MCF 10A (cell line): Measurements from ENCODE around the gene CYLD. TPM values are rescaled to one million over a fixed set of nuclear protein-coding genes. Genes with fewer than 3 reads are reported as not detected.

Source experiments
- BruUV-seq: library from RNA; stranded (reverse); fragments of 400-500 nt; replicated peaks from 2 replicates; lab custom pipeline; 2021; lab: Mats Ljungman, UMichigan
- CTCF ChIA-PET: fragments of 300-600 bp; sonication (Branson Sonifier 250); formaldehyde crosslinking; extraction: SDS; loops from one replicate; lab custom pipeline; 2021; ENCODE audit warnings: antibody characterized with exemption, inconsistent platforms; lab: Yijun Ruan, JAX
- POLR2A ChIA-PET: fragments of 300-600, 350-650 bp; sonication (Branson Sonifier 250); formaldehyde crosslinking; extraction: SDS; loops from one replicate; lab custom pipeline; 2020; ENCODE audit warnings: antibody characterized with exemption, inconsistent platforms; lab: Yijun Ruan, JAX
- DNase-seq: peaks from one replicate; pipeline ENCODE4 v3.0.0-alpha.2; 2018; ENCODE audit not compliant: unreplicated experiment
- H3K27ac Mint-ChIP-seq: one replicate; pipeline ENCODE4 v1.8.0; 2022; ENCODE audit warnings: mild to moderate bottlenecking, low read depth, mixed read lengths; ENCODE audit not compliant: unreplicated experiment
- H3K27me3 Mint-ChIP-seq: one replicate; pipeline ENCODE4 v1.8.0; 2022; ENCODE audit warnings: mixed read lengths; ENCODE audit not compliant: insufficient read depth, unreplicated experiment
- H3K36me3 Mint-ChIP-seq: one replicate; pipeline ENCODE4 v1.8.0; 2022; ENCODE audit warnings: mild to moderate bottlenecking, moderate library complexity, mixed read lengths; ENCODE audit not compliant: insufficient read depth, unreplicated experiment
- H3K4me1 Mint-ChIP-seq: one replicate; pipeline ENCODE4 v1.8.0; 2022; ENCODE audit warnings: mixed read lengths; ENCODE audit not compliant: insufficient read depth, unreplicated experiment
- H3K4me3 Mint-ChIP-seq: one replicate; pipeline ENCODE4 v1.8.0; 2022; ENCODE audit warnings: mild to moderate bottlenecking, moderate library complexity, mixed read lengths; ENCODE audit not compliant: unreplicated experiment
- H3K9me3 Mint-ChIP-seq: one replicate; pipeline ENCODE4 v1.8.0; 2022; ENCODE audit warnings: mixed read lengths; ENCODE audit not compliant: unreplicated experiment
- CTCF ChIP-seq: fragments of 200-600 bp; IDR thresholded peaks from one replicate; pipeline ENCODE4 v1.8.0; 2022; ENCODE audit warnings: antibody characterized with exemption, mild to moderate bottlenecking; ENCODE audit not compliant: unreplicated experiment
- intact Hi-C: fragments of 100-400 bp; cut with micrococcal nuclease; formaldehyde crosslinking; loops from 2 replicates; pipeline ENCODE4 v1.14.1; 2022
- total RNA-seq: library from RNA; stranded (reverse); gene quantifications from 2 replicates; pipeline ENCODE4 v1.2.3, GENCODE V29; 2022

CYLD gene
- total RNA-seq, 1 experiment from 2014 or later = 53.7 TPM

- ChIA-PET POLR2A (no interaction called here), CTCF (interaction anchor here (0.6 to 1.1 kb wide), 3 partner anchors 16 to 28 kb away, joined by 3 read pairs; no protein-coding TSS in a partner anchor)
- intact Hi-C loops = no loop called here
- no peak overlapping the region for H3K4me3 Mint-ChIP-seq
- no peaks in the 10 kb centered on the region for H3K9me3 Mint-ChIP-seq
- peaks cover 19% of the 10 kb centered on the region for H3K36me3 Mint-ChIP-seq
- no peaks in the 10 kb centered on the region for H3K4me1 Mint-ChIP-seq
- BruUV-seq = no TSS peak
- no peak overlapping the region for H3K27ac Mint-ChIP-seq
- DNase-seq = no peak
- TF ChIP-seq CTCF = no peak
- H3K27me3 Mint-ChIP-seq = no peaks in the 10 kb centered on the region
Measured at GRCh38 chr16:50774405-50774804, 32.5 kb downstream of the CYLD start.

DNA sequence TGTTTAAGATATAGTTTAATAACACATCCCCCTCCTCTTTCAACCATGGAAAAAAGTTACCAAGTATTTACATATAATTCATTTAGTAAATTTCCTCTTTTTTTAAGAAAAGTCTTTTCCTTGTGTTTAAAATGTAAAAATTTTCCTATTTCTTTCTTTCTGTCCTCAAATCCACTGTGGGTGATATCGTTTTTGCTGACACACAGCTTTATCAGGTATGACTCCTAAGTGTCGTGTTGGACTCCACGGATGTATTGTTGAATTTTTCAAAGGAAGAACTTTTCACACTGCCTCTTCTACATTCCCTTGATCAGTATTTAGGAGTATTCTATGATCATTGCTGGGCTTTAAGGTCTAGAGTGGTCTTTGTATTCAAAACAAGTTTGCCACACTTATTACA lies 33.1 kb downstream of the CYLD start:
- Mint-ChIP-seq H3K27ac (no peak overlapping the region), H3K9me3 (no peaks in the 10 kb centered on the region), H3K4me1 (no peaks in the 10 kb centered on the region), H3K27me3 (no peaks in the 10 kb centered on the region), H3K36me3 (peaks cover 25% of the 10 kb centered on the region), H3K4me3 (no peak overlapping the region)
- no TSS peak for BruUV-seq
- DNase-seq = no peak
- POLR2A ChIA-PET = no interaction called here
- intact Hi-C loops = no loop called here
- no peak for TF ChIP-seq CTCF
- CTCF ChIA-PET = no interaction called here

DNA sequence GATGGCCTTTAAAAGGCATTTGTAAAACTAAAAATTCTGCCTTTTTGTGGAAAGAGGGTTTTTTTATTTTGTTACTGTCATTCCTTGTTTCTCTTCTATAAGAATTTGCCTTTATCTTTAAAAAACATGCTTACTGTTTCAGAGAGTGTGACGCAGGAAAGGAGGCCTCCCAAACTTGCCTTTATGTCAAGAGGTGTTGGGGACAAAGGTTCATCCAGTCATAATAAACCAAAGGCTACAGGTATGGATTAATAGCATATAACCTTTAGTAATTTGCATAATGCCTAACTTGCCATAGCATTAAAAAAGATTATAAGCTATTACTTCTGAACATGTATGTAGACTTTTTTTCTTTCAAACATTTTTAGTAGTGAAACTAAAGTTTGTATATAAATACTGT lies 34.2 kb downstream of the CYLD start:
- DNase-seq = no peak
- TF ChIP-seq CTCF = no peak
- POLR2A ChIA-PET = interaction anchor here (0.7 to 1.8 kb wide), 2 partner anchors 8 to 31 kb away, joined by 4 to 5 read pairs; no protein-coding TSS in a partner anchor
- Mint-ChIP-seq H3K27ac (no peak overlapping the region), H3K27me3 (no peaks in the 10 kb centered on the region), H3K4me3 (no peak overlapping the region), H3K4me1 (no peaks in the 10 kb centered on the region), H3K36me3 (peaks cover 35% of the 10 kb centered on the region), H3K9me3 (no peaks in the 10 kb centered on the region)
- no TSS peak for BruUV-seq
- CTCF ChIA-PET = interaction anchor here (1.0 to 1.4 kb wide), 3 partner anchors 12 to 109 kb away, joined by 3 to 11 read pairs (median 3); no protein-coding TSS in a partner anchor
- intact Hi-C loops = no loop called here

GRCh38 chr16:50778284-50779163 lies 36.6 kb downstream of the CYLD start:
- peaks cover 56% of the 10 kb centered on the region for H3K36me3 Mint-ChIP-seq
- H3K4me3 Mint-ChIP-seq = no peak overlapping the region
- CTCF ChIA-PET = interaction anchor here (1.7 to 2.0 kb wide), 2 partner anchors 28 to 32 kb away, joined by 4 to 8 read pairs; no protein-coding TSS in a partner anchor
- POLR2A ChIA-PET = interaction anchor here (1.4 kb wide), 1 partner anchor 28 kb away, joined by 3 read pairs; no protein-coding TSS in a partner anchor
- BruUV-seq = no TSS peak
- no peaks in the 10 kb centered on the region for H3K27me3 Mint-ChIP-seq
- no peak for DNase-seq
- intact Hi-C loops = no loop called here
- no peak for TF ChIP-seq CTCF
- no peaks in the 10 kb centered on the region for H3K9me3 Mint-ChIP-seq
- no peak overlapping the region for H3K27ac Mint-ChIP-seq
- H3K4me1 Mint-ChIP-seq = no peaks in the 10 kb centered on the region
